ENCODE measurements around the gene PTCRA.

DNA sequence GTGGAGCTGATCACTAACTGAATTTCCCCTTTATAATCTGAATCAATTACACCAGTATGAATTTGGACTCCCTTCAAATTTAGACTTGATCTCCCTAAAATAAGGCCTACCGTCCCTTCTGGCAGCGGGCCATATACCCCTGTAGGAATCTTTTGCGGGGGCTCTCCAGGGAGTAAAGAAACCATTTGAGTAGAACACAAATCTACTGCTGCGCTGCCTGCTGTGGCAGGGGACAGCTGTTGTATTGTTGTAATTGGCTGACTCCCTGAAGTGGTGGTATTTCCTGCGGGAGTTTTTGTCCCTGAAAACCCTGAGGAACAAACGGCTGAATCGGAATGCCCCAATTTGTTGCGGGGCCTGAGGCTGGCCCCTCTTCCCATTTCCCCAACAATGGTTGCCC, 16.0 kb upstream of the PTCRA start:
- TF ChIP-seq, protein P1, sequence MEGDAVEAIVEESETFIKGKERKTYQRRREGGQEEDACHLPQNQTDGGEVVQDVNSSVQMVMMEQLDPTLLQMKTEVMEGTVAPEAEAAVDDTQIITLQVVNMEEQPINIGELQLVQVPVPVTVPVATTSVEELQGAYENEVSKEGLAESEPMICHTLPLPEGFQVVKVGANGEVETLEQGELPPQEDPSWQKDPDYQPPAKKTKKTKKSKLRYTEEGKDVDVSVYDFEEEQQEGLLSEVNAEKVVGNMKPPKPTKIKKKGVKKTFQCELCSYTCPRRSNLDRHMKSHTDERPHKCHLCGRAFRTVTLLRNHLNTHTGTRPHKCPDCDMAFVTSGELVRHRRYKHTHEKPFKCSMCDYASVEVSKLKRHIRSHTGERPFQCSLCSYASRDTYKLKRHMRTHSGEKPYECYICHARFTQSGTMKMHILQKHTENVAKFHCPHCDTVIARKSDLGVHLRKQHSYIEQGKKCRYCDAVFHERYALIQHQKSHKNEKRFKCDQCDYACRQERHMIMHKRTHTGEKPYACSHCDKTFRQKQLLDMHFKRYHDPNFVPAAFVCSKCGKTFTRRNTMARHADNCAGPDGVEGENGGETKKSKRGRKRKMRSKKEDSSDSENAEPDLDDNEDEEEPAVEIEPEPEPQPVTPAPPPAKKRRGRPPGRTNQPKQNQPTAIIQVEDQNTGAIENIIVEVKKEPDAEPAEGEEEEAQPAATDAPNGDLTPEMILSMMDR (conservative IDR thresholded peaks at IDR 0.05): no peak
- no peak for TF ChIP-seq ZFX (IDR thresholded peaks at IDR 0.05)

Data from C4-2B (cell line).